Activated CD4-positive, CD25-positive, alpha-beta regulatory T cell treated with anti-CD3 and anti-CD28 coated beads, Interleukin-2, amount 50 U/mL, for 24 hours (primary cell): Measurements from ENCODE around the gene CYB561D1.
"Not testable (repeated sequence)": the region's sequence is repeated elsewhere in the genome, so short reads cannot be mapped to it uniquely, and the experiment has no call there.

Source experiments
- ATAC-seq, 2 donors: fragments of 150-1000 bp; cut with Tn5 transposase; one replicate each; pipeline ENCODE4 v1.10.0; 2021; ENCODE audit warnings: mild to moderate bottlenecking in 1 of 2, moderate library complexity in 1 of 2

The CYB561D1 gene

GRCh38 chr1:109493805-109494539 is at the start of gene CYB561D1:
CYB561D1 (plus strand) TSS chr1:109494094; CDS start chr1:109494140, 46 bp downstream.
- peak; percentile 90 to 94 for ATAC-seq

GRCh38 chr1:109444346-109444745 is 49.5 kb upstream of the CYB561D1 start:
- no peak for ATAC-seq

GRCh38 chr1:109445949-109446695 is 47.8 kb upstream of the CYB561D1 start:
- not testable (repeated sequence) for ATAC-seq

- ATAC-seq = no peak
Observed at GRCh38 chr1:109447524-109447923, 46.4 kb upstream of the CYB561D1 start.

GRCh38 chr1:109454497-109455133 is 39.3 kb upstream of the CYB561D1 start:
- no peak for ATAC-seq

GRCh38 chr1:109457819-109458218 is 36.1 kb upstream of the CYB561D1 start:
- ATAC-seq = no peak

GRCh38 chr1:109466125-109466451 is 27.8 kb upstream of the CYB561D1 start:
- ATAC-seq = no peak

- ATAC-seq = peak in 1 of 2 donors; percentile 30
Observed at GRCh38 chr1:109466452-109467300, 27.2 kb upstream of the CYB561D1 start, which contains the start of gene SYPL2. SYPL2 (plus strand) TSS chr1:109466546; CDS start chr1:109466844, 298 bp downstream.

GRCh38 chr1:109467301-109467777 is 26.6 kb upstream of the CYB561D1 start:
- no peak for ATAC-seq

- ATAC-seq = no peak
Observed at GRCh38 chr1:109468061-109468460, 25.8 kb upstream of the CYB561D1 start.

- ATAC-seq = no peak
Observed at GRCh38 chr1:109468903-109469302, 25.0 kb upstream of the CYB561D1 start.

- no peak for ATAC-seq
Observed at GRCh38 chr1:109470245-109470644, 23.6 kb upstream of the CYB561D1 start.

GRCh38 chr1:109472779-109473178 is 21.1 kb upstream of the CYB561D1 start:
- ATAC-seq = no peak

- not testable (repeated sequence) for ATAC-seq
Observed at GRCh38 chr1:109473284-109474057, 20.4 kb upstream of the CYB561D1 start.

- no peak for ATAC-seq
Observed at GRCh38 chr1:109474697-109475096, 19.2 kb upstream of the CYB561D1 start.

- ATAC-seq = no peak
Observed at GRCh38 chr1:109475261-109475660, 18.6 kb upstream of the CYB561D1 start.

- ATAC-seq = no peak
Observed at GRCh38 chr1:109476825-109477224, 17.1 kb upstream of the CYB561D1 start.

GRCh38 chr1:109477821-109478220 is 16.1 kb upstream of the CYB561D1 start:
- no peak for ATAC-seq

- no peak for ATAC-seq
Observed at GRCh38 chr1:109478806-109479205, 15.1 kb upstream of the CYB561D1 start.

GRCh38 chr1:109479311-109479710 is 14.6 kb upstream of the CYB561D1 start:
- no peak for ATAC-seq

- no peak for ATAC-seq
Observed at GRCh38 chr1:109479901-109480300, 14.0 kb upstream of the CYB561D1 start.

GRCh38 chr1:109481646-109482045 is 12.2 kb upstream of the CYB561D1 start:
- no peak for ATAC-seq
